Upper lobe of right lung (tissue), 1 donor: ENCODE measurements around the gene CD7. TPM values are rescaled to one million over a fixed set of nuclear protein-coding genes. Genes with fewer than 3 reads are reported as not detected.

Experiments used
- ATAC-seq: fragments of 200-7000 bp; cut with Tn5 transposase; one replicate; pipeline ENCODE4 v1.9.1; 2020; ENCODE audit warnings: mild to moderate bottlenecking, moderate library complexity
- DNase-seq: peaks from one replicate; pipeline ENCODE4 v3.0.0-alpha.2; 2020
- H3K27ac ChIP-seq: fragments of 200-600 bp; one replicate; pipeline ENCODE4 v1.8.0; 2022
- H3K27me3 ChIP-seq: fragments of 200-600 bp; one replicate; pipeline ENCODE4 v1.8.0; 2022; ENCODE audit warnings: mild to moderate bottlenecking
- H3K36me3 ChIP-seq: fragments of 200-600 bp; one replicate; pipeline ENCODE4 v1.8.0; 2022
- H3K4me1 ChIP-seq: fragments of 200-600 bp; one replicate; pipeline ENCODE4 v1.8.0; 2022
- H3K4me3 ChIP-seq: fragments of 200-600 bp; one replicate; pipeline ENCODE4 v1.8.0; 2022; ENCODE audit warnings: mild to moderate bottlenecking
- H3K9me3 ChIP-seq: fragments of 200-600 bp; one replicate; pipeline ENCODE4 v1.8.0; 2022
- CTCF ChIP-seq: fragments of 200-600 bp; IDR thresholded peaks from one replicate; pipeline ENCODE4 v1.8.0; 2022; ENCODE audit warnings: antibody characterized with exemption
- intact Hi-C: fragments of 100-400 bp; cut with DNase I; formaldehyde crosslinking; loops from one replicate; pipeline ENCODE4 v1.11.0; 2022
- total RNA-seq: library from RNA; stranded (reverse); fragmentation: NEBNext Ultra II Directional; extraction: Animal tissue kit (Norgen Biotek cat#: 25700); gene quantifications from one replicate; pipeline ENCODE4 v1.2.1, GENCODE V29; 2021
- donor health status: DM: no; HTN: yes; CAD: no; lungs with severe emphysema.

CD7 gene
- total RNA-seq, 1 donor from 2014 or later, result 7.2 TPM

DNA sequence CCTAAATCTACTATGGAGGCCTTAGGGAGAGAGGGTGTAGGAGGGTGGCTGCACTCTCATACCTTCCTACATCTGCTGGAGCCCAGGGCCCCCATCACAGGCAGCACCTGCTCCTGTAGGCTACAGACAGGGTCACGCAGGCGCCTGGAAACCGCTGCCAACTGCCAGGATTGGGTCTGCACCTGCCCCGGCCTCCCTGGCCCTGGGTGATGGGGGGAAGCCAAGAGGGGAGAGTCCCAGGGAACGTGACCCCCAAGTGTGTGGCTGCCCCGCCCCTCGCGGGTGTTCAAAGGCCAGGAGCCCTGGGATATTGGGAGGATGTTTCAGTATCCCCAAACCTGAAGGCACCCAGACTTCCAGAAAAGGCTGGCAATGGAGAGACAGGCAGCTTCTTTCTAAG, 36.1 kb upstream of the CD7 start:
- DNase-seq, result no peak
- intact Hi-C loops, result loop anchor here (10.0 kb wide), 2 partner anchors 51 to 201 kb away; no protein-coding TSS in a partner anchor
- no peak overlapping the region for H3K4me3 ChIP-seq
- H3K27me3 ChIP-seq, result peaks cover 10% of the 10 kb centered on the region
- no peaks in the 10 kb centered on the region for H3K4me1 ChIP-seq
- no peaks in the 10 kb centered on the region for H3K36me3 ChIP-seq
- no peak for ATAC-seq
- H3K9me3 ChIP-seq, result no peaks in the 10 kb centered on the region
- TF ChIP-seq CTCF, result no peak
- no peak overlapping the region for H3K27ac ChIP-seq

- peak; percentile 87 for DNase-seq
- peak; percentile 85 for ATAC-seq
- intact Hi-C loops, result loop anchor here (10.0 kb wide), 2 partner anchors 53 to 203 kb away; no protein-coding TSS in a partner anchor
- H3K9me3 ChIP-seq, result no peaks in the 10 kb centered on the region
- no peaks in the 10 kb centered on the region for H3K36me3 ChIP-seq
- H3K27me3 ChIP-seq, result peaks cover 14% of the 10 kb centered on the region
- H3K27ac ChIP-seq, result no peak overlapping the region
- no peaks in the 10 kb centered on the region for H3K4me1 ChIP-seq
- peak; percentile 97 for TF ChIP-seq CTCF
- no peak overlapping the region for H3K4me3 ChIP-seq
These were observed 34.5 kb upstream of the CD7 start for GRCh38 chr17:82351713-82352488.

DNA sequence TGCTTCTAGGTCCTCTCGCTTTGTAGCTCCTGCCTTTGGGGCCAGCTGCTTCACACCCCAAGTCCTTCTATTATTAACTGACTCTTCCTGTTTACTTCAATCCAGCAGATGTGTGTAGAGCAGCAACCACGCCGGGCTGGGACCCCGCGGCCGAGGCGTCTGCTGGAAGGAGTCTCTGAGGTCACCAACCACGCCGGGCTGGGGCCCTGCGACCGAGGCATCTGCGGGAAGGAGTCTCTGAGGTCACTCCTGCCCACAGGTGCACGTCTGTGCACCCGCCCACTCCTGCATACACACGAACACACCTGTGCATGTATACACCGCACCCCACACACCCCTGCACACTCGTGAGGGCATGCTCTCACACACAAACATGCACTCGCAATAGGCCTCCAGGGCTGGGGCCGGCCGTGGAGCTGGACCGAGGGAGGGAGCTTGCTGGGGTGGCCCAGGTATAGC, 33.9 kb upstream of the CD7 start:
- no peaks in the 10 kb centered on the region for H3K36me3 ChIP-seq
- H3K4me1 ChIP-seq, result no peaks in the 10 kb centered on the region
- H3K9me3 ChIP-seq, result no peaks in the 10 kb centered on the region
- no peak for DNase-seq
- H3K27me3 ChIP-seq, result peaks cover 14% of the 10 kb centered on the region
- intact Hi-C loops, result loop anchor here (10.0 kb wide), 2 partner anchors 54 to 204 kb away; no protein-coding TSS in a partner anchor
- no peak for TF ChIP-seq CTCF
- ATAC-seq, result no peak
- H3K27ac ChIP-seq, result no peak overlapping the region
- no peak overlapping the region for H3K4me3 ChIP-seq

DNA sequence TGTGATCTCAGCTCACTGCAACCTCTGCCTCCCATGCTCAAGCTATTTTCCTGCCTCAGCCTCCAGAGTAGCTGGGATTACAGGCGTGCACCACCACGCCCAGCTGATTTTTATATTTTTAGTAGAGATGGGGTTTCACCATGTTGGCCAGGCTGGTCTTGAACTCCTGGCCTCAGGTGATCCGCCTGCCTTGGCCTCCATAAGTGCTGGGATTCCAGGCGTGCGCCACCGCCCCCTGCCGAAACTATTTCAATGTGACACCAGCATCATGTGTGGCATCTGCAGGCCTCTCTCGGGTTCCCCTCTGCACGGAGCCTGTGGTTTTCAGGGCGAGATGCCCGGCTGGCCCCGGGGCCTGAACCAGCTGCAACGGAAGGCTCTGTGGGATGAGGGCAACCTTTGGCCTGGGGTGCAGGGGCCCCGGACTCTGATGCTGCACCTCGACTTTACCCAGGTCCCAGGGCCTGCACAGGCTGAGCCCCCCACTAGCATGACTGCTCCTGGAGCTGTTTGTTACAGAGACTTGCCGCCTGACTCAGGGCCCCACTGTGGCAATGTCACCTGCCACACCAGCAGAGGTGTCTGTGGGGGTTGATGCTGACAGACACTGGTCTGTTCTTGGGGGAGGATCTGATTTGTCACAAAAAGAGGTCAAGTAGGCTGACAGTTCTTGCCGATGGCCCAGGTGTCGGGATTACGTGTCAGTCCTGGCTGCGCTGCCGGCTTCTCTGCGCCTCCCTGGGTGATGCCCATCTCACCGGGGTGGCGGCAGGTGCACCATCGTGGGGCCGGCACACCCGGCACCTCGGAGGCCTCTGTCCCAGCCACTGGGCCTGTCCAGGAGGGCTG, 33.0 kb upstream of the CD7 start:
- DNase-seq, result no peak
- Histone ChIP-seq H3K36me3 (no peaks in the 10 kb centered on the region), H3K27ac (no peak overlapping the region), H3K4me3 (no peak overlapping the region), H3K27me3 (peaks cover 14% of the 10 kb centered on the region), H3K9me3 (no peaks in the 10 kb centered on the region), H3K4me1 (no peaks in the 10 kb centered on the region)
- intact Hi-C loops, result loop anchor here (10.0 kb wide), 2 partner anchors 54 to 204 kb away; no protein-coding TSS in a partner anchor
- ATAC-seq, result no peak
- TF ChIP-seq CTCF, result peak; percentile 7

GRCh38 chr17:82349287-82349701, 31.9 kb upstream of the CD7 start:
- peaks cover 14% of the 10 kb centered on the region for H3K27me3 ChIP-seq
- intact Hi-C loops, result no loop called here
- ATAC-seq (no peak), DNase-seq (no peak)
- no peak overlapping the region for H3K27ac ChIP-seq
- H3K4me1 ChIP-seq, result no peaks in the 10 kb centered on the region
- H3K9me3 ChIP-seq, result no peaks in the 10 kb centered on the region
- TF ChIP-seq CTCF, result no peak
- H3K36me3 ChIP-seq, result no peaks in the 10 kb centered on the region
- no peak overlapping the region for H3K4me3 ChIP-seq
